ENCODE data around the gene UTS2. TPM values are rescaled to one million over a fixed set of nuclear protein-coding genes. Genes with fewer than 3 reads are reported as not detected.

UTS2 gene
- total and polyA plus RNA-seq, 9 of the 15 experiments (the other 6 are each of a cell fraction or from before 2014, with no cell fraction given) = 0.22 to 0.29 TPM; not detected in 7

- TF ChIP-seq CTCF (IDR thresholded peaks at IDR 0.05 in 2 of 3, conservative IDR thresholded peaks at IDR 0.05 in 1 of 3; ENCODE audit: insufficient read depth in 2 of 3, low read depth in 1 of 3, low read length in 3 of 3) (peak; percentile 48 to 84 (median 57); a peak in 5 of 6 replicates), ZKSCAN8 (CRISPR knock-in tag; IDR thresholded peaks at IDR 0.05) (no peak), SMC3 (conservative IDR thresholded peaks at IDR 0.05; ENCODE audit: insufficient read depth, low read depth, low read length) (peak; percentile 47; the same call in 1 of the 2 replicates), ZNF668 (CRISPR knock-in tag; IDR thresholded peaks at IDR 0.05) (no peak), ZNF324 (CRISPR knock-in tag; IDR thresholded peaks at IDR 0.05) (no peak), ZNF354B (CRISPR knock-in tag; IDR thresholded peaks at IDR 0.05) (no peak), BCLAF1 (IDR thresholded peaks at IDR 0.05; ENCODE audit: borderline replicate concordance in 1 of 2, control insufficient read depth in 1 of 2, low read depth in 2 of 2, low read length in 1 of 2) (no peak), RAD21 (CRISPR knock-in tag; conservative IDR thresholded peaks at IDR 0.05 in 1 of 2, IDR thresholded peaks at IDR 0.05 in 1 of 2) (peak; percentile 66 to 81), RFX5 (IDR thresholded peaks at IDR 0.05; ENCODE audit: low read depth, low read length) (no peak), MXD1 (CRISPR knock-in tag; IDR thresholded peaks at IDR 0.05; ENCODE audit: borderline replicate concordance, poor library complexity, severe bottlenecking) (no peak), ZNF696 (CRISPR knock-in tag; conservative IDR thresholded peaks at IDR 0.05) (no peak), ARID4B (CRISPR knock-in tag; IDR thresholded peaks at IDR 0.05) (no peak), L3MBTL2 (IDR thresholded peaks at IDR 0.05) (no peak), KLF13 (tag; IDR thresholded peaks at IDR 0.05; ENCODE audit: borderline replicate concordance, low read depth) (no peak)
Measured at GRCh38 chr1:7808253-7808844, 44.5 kb downstream of the UTS2 start (continued).

Data from K562 (cell line).